Hepatocyte (in vitro differentiated cells): Measurements from ENCODE around the gene RXRA. TPM values are rescaled to one million over a fixed set of nuclear protein-coding genes. Genes with fewer than 3 reads are reported as not detected.

Experiments used
- DNase-seq: peaks from one replicate; pipeline ENCODE4 v3.0.0-alpha.2; 2016; ENCODE audit warnings: low spot score
- H2AFZ ChIP-seq: fragments of 200-600 bp; sonication (generic); 2 replicates; pipeline ENCODE4 v1.6.0; 2016; ENCODE audit warnings: antibody characterized with exemption, mild to moderate bottlenecking
- H3K27ac ChIP-seq: fragments of 200-600 bp; sonication (generic); 2 replicates; pipeline ENCODE4 v1.5.1; 2016; ENCODE audit warnings: mild to moderate bottlenecking
- H3K27me3 ChIP-seq: fragments of 200-600 bp; sonication (generic); 2 replicates; pipeline ENCODE4 v1.6.1; 2016
- H3K36me3 ChIP-seq: fragments of 200-600 bp; sonication (generic); replicated peaks from 2 replicates; pipeline ENCODE4 v1.5.1; 2016; ENCODE audit warnings: low read depth; ENCODE audit not compliant: insufficient read depth
- H3K4me1 ChIP-seq: fragments of 200-600 bp; sonication (generic); 2 replicates; pipeline ENCODE4 v1.5.1; 2016; ENCODE audit warnings: mild to moderate bottlenecking, moderate library complexity; ENCODE audit not compliant: insufficient read depth
- H3K4me2 ChIP-seq: fragments of 200-600 bp; sonication (generic); 2 replicates; pipeline ENCODE4 v1.6.0; 2016
- H3K4me3 ChIP-seq: fragments of 200-600 bp; sonication (generic); 2 replicates; pipeline ENCODE4 v1.5.1; 2016; ENCODE audit warnings: mild to moderate bottlenecking
- H3K79me2 ChIP-seq: fragments of 200-600 bp; sonication (generic); 2 replicates; pipeline ENCODE4 v1.6.0; 2017; ENCODE audit warnings: mild to moderate bottlenecking
- H3K9me2 ChIP-seq: fragments of 200-600 bp; sonication (generic); replicated peaks from 2 replicates; pipeline ENCODE4 v1.6.0; 2017; ENCODE audit warnings: mild to moderate bottlenecking; ENCODE audit not compliant: insufficient read depth
- H3K9me3 ChIP-seq: fragments of 200-600 bp; sonication (generic); 2 replicates; pipeline ENCODE4 v1.5.1; 2016; ENCODE audit warnings: low read depth, mild to moderate bottlenecking
- H4K20me1 ChIP-seq: fragments of 200-600 bp; sonication (generic); 2 replicates; pipeline ENCODE4 v1.6.0; 2016; ENCODE audit warnings: mild to moderate bottlenecking; ENCODE audit not compliant: insufficient read depth, poor library complexity, severe bottlenecking
- EZH2 ChIP-seq: fragments of 200-600 bp; sonication (generic); IDR thresholded peaks from 2 replicates; pipeline ENCODE4 v1.6.1; 2016; ENCODE audit warnings: antibody characterized with exemption, mild to moderate bottlenecking, borderline replicate concordance
- EZH2phosphoT487 ChIP-seq: fragments of 200-600 bp; sonication (generic); IDR thresholded peaks from one replicate; pipeline ENCODE4 v1.6.1; 2018; ENCODE audit warnings: antibody characterized with exemption, mild to moderate bottlenecking, low read depth, moderate library complexity; ENCODE audit not compliant: unreplicated experiment, severe bottlenecking
- WGBS: methylation state at CpG from one replicate; pipeline ENCODE4 v1.1.6; 2016; ENCODE audit warnings: low lambda C conversion rate; ENCODE audit errors: missing lambda C conversion rate; 5-methylcytosine and 5-hydroxymethylcytosine counted together
- polyA plus RNA-seq: library from polyadenylated mRNA; unstranded; fragments of >200 nt; fragmentation: Nextera tagmentation; extraction: Ambion mirVana; gene quantifications from 2 replicates; pipeline ENCODE4 v1.2.1, GENCODE V29; 2016
- total RNA-seq: library from RNA; depleted of rRNA; stranded (reverse); fragments of >200 nt; gene quantifications from 2 replicates; pipeline ENCODE4 v1.2.3, GENCODE V29; 2014
- TF ChIP-seq, protein P1 (sequence below): fragments of 200-600 bp; sonication (generic); IDR thresholded peaks from 2 replicates; pipeline ENCODE4 v1.5.1; 2016; ENCODE audit warnings: antibody characterized with exemption, mild to moderate bottlenecking; ENCODE audit not compliant: poor library complexity

The RXRA gene
- total and polyA plus RNA-seq, 2 experiments from 2014 or later = 35.9 to 41.6 TPM

DNA sequence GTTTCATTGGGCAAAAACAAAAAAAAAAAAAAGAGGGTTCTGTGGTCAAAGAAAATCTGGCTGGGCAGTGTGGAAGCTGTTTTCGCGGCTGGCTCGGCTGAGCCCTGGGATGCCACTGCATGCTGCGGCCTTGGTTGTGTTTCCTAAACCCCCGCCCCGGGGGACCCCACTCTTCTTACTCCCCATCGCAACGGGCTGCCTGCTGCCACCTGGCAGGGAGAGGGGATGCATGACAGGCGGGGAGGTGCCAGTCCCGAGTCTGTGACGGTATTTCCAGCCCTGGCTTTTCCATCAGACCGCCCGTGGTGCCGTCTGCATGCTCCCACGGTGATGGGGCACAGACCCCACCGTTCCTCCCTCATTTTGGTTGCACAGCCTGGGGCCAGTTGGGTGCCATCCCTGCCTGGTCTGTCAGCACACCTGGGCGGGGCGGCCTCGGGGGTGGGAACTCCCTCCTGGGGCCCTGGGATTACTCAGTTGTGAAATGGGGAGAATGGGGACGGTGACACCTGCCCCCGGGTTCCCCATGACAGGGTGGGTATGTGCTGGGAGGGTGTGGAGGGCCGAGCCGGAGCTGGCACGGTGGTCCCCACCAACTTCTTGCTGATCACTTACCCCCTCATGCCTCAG is 101.0 kb downstream of the RXRA start:
- Histone ChIP-seq H3K4me2 (no peak overlapping the region), H3K27me3 (no peaks in the 10 kb centered on the region), H3K4me3 (no peak overlapping the region), H4K20me1 (no peaks in the 10 kb centered on the region), H3K9me2 (no peaks in the 10 kb centered on the region), H3K27ac (no peak overlapping the region), H3K36me3 (no peaks in the 10 kb centered on the region), H3K4me1 (peaks cover 3% of the 10 kb centered on the region), H3K9me3 (no peaks in the 10 kb centered on the region), H3K79me2 (no peaks in the 10 kb centered on the region), H2AFZ (no peak overlapping the region)
- 92% methylated on average over 23 of the region's 24 CpGs for WGBS
- DNase-seq = no peak
- TF ChIP-seq EZH2phosphoT487 (no peak), EZH2 (no peak)
- TF ChIP-seq, protein P1, sequence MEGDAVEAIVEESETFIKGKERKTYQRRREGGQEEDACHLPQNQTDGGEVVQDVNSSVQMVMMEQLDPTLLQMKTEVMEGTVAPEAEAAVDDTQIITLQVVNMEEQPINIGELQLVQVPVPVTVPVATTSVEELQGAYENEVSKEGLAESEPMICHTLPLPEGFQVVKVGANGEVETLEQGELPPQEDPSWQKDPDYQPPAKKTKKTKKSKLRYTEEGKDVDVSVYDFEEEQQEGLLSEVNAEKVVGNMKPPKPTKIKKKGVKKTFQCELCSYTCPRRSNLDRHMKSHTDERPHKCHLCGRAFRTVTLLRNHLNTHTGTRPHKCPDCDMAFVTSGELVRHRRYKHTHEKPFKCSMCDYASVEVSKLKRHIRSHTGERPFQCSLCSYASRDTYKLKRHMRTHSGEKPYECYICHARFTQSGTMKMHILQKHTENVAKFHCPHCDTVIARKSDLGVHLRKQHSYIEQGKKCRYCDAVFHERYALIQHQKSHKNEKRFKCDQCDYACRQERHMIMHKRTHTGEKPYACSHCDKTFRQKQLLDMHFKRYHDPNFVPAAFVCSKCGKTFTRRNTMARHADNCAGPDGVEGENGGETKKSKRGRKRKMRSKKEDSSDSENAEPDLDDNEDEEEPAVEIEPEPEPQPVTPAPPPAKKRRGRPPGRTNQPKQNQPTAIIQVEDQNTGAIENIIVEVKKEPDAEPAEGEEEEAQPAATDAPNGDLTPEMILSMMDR = no peak

DNA sequence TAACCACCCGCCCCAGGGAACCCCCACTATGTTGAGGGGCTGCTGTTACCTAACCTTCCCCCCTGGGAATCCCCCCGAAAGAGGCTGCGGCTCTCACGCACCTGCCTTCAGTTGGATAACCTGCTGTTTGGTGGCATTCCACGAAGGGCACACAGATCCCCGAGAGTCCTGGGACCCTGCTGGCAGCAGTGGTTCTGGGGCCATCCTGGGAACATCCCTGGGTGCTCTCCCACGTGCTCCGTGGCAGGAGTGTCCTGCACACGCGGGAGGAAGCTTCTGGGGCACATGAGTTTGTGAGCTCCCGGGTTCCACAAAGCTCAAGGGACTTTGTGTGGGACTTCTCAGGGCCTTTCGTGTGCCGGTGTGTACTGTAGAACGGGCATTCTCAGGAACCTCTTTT is 102.3 kb downstream of the RXRA start:
- H2AFZ ChIP-seq = no peak overlapping the region
- H3K4me1 ChIP-seq = peaks cover 11% of the 10 kb centered on the region
- no peak overlapping the region for H3K4me3 ChIP-seq
- H3K9me3 ChIP-seq = no peaks in the 10 kb centered on the region
- TF ChIP-seq, protein P1 = no peak
- TF ChIP-seq EZH2 (no peak), EZH2phosphoT487 (no peak)
- DNase-seq = no peak
- H3K9me2 ChIP-seq = no peaks in the 10 kb centered on the region
- 91% methylated on average over 13 of the region's 14 CpGs for WGBS
- H4K20me1 ChIP-seq = no peaks in the 10 kb centered on the region
- H3K79me2 ChIP-seq = no peaks in the 10 kb centered on the region
- no peak overlapping the region for H3K4me2 ChIP-seq
- no peaks in the 10 kb centered on the region for H3K36me3 ChIP-seq
- H3K27ac ChIP-seq = no peak overlapping the region
- H3K27me3 ChIP-seq = no peaks in the 10 kb centered on the region

DNA sequence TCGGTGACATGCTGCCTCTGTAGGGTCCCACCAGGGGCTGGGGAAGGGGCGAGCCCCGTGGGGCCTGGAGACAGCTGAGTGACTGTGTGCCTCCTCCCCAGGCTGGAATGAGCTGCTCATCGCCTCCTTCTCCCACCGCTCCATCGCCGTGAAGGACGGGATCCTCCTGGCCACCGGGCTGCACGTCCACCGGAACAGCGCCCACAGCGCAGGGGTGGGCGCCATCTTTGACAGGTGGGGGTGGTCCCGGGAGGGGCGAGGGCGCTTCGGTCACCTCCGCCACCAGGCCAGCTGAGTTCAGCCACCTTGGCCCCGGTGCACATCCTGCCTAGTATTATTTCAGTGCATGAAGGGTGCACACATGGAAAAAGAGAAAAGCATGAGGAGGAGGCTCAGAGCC is 102.8 kb downstream of the RXRA start:
- 91% methylated on average over 19 of the region's 20 CpGs for WGBS
- peaks cover 12% of the 10 kb centered on the region for H3K4me1 ChIP-seq
- no peaks in the 10 kb centered on the region for H3K27me3 ChIP-seq
- no peaks in the 10 kb centered on the region for H3K9me2 ChIP-seq
- TF ChIP-seq, protein P1 = no peak
- H3K27ac ChIP-seq = no peak overlapping the region
- H3K4me2 ChIP-seq = no peak overlapping the region
- no peaks in the 10 kb centered on the region for H3K79me2 ChIP-seq
- no peaks in the 10 kb centered on the region for H4K20me1 ChIP-seq
- H2AFZ ChIP-seq = no peak overlapping the region
- no peaks in the 10 kb centered on the region for H3K36me3 ChIP-seq
- no peak for DNase-seq
- no peaks in the 10 kb centered on the region for H3K9me3 ChIP-seq
- H3K4me3 ChIP-seq = no peak overlapping the region

DNA sequence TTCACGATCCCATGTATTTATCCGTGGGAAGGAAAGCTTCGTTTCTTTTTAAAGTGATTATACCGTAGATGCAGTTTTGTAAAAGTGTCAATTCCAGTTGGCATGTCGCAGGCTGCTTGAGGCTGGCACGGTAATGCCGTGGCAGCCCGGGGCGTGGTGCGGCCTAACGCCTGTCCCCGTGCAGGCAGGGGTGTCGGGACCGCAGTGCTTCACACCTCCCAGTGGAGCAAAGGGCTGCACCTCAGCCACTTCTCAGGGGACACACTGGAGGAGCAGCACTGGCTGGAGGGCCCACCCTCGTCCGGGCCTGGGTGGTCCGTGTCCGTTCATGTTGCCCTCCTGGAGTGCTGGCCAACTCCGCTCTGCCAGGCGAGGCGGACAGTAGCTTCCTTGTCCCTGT is 103.2 kb downstream of the RXRA start:
- Histone ChIP-seq H3K79me2 (no peaks in the 10 kb centered on the region), H4K20me1 (no peaks in the 10 kb centered on the region), H3K4me3 (no peak overlapping the region), H3K36me3 (no peaks in the 10 kb centered on the region), H3K9me2 (no peaks in the 10 kb centered on the region), H3K27me3 (no peaks in the 10 kb centered on the region), H3K4me1 (peaks cover 17% of the 10 kb centered on the region), H3K27ac (no peak overlapping the region), H3K9me3 (no peaks in the 10 kb centered on the region), H3K4me2 (no peak overlapping the region), H2AFZ (no peak overlapping the region)
- DNase-seq = no peak
- 97% methylated on average over 21 of the region's 21 CpGs for WGBS
- TF ChIP-seq EZH2phosphoT487 (no peak), EZH2 (no peak)
- TF ChIP-seq, protein P1 = no peak
